Measurements from ENCODE around the gene ZNF789. TPM values are rescaled to one million over a fixed set of nuclear protein-coding genes. Genes with fewer than 3 reads are reported as not detected.
A peak's percentile ranks its signal among the peaks of the same experiment; 100 is the strongest.

ZNF789 gene
- total and polyA plus RNA-seq, 10 of the 15 experiments (the other 5 are each of a cell fraction or from before 2014, with no cell fraction given): 5.6 to 44.6 (median 21.3) TPM

DNA sequence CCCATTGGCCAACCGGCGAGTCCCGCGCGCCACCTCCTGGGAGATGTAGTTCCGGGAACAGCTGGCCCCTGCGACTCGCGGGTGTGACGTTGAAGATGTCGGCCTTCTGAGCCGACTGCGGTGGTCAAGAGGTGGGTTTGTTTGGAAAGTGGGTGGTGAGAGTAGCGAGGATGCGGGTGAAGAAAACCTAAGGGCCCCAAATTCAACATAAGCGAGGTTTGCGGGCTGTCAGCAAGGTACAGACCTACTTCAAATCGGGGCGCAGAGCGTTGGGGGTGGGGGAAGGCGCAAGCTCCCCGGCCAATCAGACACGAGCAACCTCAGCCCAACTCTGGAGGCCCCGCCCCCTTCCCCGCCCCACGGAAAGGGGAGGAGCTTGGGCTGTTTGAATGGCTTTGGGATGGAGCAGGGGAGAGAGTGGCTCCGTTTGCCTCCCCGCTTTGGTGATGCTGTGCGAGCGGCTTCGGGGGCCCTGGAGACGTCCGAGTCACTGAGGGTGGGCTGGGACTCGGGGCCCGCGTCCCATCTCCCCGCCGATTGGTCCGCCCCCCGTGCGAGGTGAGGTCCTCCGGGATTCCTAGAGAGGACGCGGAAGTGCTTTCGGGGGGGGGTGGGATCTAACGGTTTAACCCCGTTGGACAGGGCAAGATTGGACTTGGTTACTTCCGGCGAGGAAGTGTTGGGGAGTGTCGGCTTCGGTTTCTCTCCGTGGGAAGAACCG, 32.1 kb downstream of the ZNF789 start, which contains the start of gene ZKSCAN5 (continued):
- peak; percentile 34; the same call in 1 of the 2 replicates for TF ChIP-seq BRCA1 (IDR thresholded peaks at IDR 0.05; ENCODE audit: low read depth, low read length)
- TF ChIP-seq, protein P1, sequence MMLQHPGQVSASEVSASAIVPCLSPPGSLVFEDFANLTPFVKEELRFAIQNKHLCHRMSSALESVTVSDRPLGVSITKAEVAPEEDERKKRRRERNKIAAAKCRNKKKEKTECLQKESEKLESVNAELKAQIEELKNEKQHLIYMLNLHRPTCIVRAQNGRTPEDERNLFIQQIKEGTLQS (IDR thresholded peaks at IDR 0.05; ENCODE audit: borderline replicate concordance, extremely low read depth, low read depth, low read length): no peak
- TF ChIP-seq, protein P2, sequence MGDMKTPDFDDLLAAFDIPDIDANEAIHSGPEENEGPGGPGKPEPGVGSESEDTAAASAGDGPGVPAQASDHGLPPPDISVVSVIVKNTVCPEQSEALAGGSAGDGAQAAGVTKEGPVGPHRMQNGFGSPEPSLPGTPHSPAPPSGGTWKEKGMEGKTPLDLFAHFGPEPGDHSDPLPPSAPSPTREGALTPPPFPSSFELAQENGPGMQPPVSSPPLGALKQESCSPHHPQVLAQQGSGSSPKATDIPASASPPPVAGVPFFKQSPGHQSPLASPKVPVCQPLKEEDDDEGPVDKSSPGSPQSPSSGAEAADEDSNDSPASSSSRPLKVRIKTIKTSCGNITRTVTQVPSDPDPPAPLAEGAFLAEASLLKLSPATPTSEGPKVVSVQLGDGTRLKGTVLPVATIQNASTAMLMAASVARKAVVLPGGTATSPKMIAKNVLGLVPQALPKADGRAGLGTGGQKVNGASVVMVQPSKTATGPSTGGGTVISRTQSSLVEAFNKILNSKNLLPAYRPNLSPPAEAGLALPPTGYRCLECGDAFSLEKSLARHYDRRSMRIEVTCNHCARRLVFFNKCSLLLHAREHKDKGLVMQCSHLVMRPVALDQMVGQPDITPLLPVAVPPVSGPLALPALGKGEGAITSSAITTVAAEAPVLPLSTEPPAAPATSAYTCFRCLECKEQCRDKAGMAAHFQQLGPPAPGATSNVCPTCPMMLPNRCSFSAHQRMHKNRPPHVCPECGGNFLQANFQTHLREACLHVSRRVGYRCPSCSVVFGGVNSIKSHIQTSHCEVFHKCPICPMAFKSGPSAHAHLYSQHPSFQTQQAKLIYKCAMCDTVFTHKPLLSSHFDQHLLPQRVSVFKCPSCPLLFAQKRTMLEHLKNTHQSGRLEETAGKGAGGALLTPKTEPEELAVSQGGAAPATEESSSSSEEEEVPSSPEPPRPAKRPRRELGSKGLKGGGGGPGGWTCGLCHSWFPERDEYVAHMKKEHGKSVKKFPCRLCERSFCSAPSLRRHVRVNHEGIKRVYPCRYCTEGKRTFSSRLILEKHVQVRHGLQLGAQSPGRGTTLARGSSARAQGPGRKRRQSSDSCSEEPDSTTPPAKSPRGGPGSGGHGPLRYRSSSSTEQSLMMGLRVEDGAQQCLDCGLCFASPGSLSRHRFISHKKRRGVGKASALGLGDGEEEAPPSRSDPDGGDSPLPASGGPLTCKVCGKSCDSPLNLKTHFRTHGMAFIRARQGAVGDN (IDR thresholded peaks at IDR 0.05): no peak
- TF ChIP-seq CBFB (IDR thresholded peaks at IDR 0.05; ENCODE audit: low read depth): peak; percentile 67; the same call in 1 of the 2 replicates
- no peak; the same call in 1 of the 2 replicates for TF ChIP-seq ZNF592 (IDR thresholded peaks at IDR 0.05)
- TF ChIP-seq TCF7 (IDR thresholded peaks at IDR 0.05; ENCODE audit: borderline replicate concordance): no peak
- no peak for TF ChIP-seq SMC3 (IDR thresholded peaks at IDR 0.05; ENCODE audit: borderline replicate concordance, low read length)
- TF ChIP-seq MEF2A (IDR thresholded peaks at IDR 0.05; ENCODE audit: insufficient read depth, low read depth, low read length): 0 out of 2 replicates have a peak, but pooled peaks have one; percentile 19
- TF ChIP-seq TCF12 (IDR thresholded peaks at IDR 0.05; ENCODE audit: low read depth, low read length): peak; percentile 81
- no peak for TF ChIP-seq FOS (IDR thresholded peaks at IDR 0.05; ENCODE audit: borderline replicate concordance, extremely low read depth, insufficient read length)
- TF ChIP-seq TAF1 (IDR thresholded peaks at IDR 0.05; ENCODE audit: borderline replicate concordance, low read depth, low read length): peak; percentile 98
- peak; percentile 83 for TF ChIP-seq NFYB (IDR thresholded peaks at IDR 0.05; ENCODE audit: insufficient read depth, low read depth, low read length)
- peak; percentile 87 for TF ChIP-seq CREB1 (IDR thresholded peaks at IDR 0.05; ENCODE audit: low read depth)
- TF ChIP-seq POLR2AphosphoS2 (IDR thresholded peaks at IDR 0.05; ENCODE audit: low read depth, low read length): peak; percentile 62
- TF ChIP-seq BMI1 (IDR thresholded peaks at IDR 0.05; ENCODE audit: borderline replicate concordance): no peak
- peak; percentile 83 for TF ChIP-seq IKZF1 (conservative IDR thresholded peaks at IDR 0.05)
- TF ChIP-seq SMAD1 (IDR thresholded peaks at IDR 0.05; ENCODE audit: low read depth, partially characterized antibody): peak; percentile 84
- TF ChIP-seq SMARCA5 (IDR thresholded peaks at IDR 0.05): no peak
- TF ChIP-seq TCF3 (IDR thresholded peaks at IDR 0.05; ENCODE audit: borderline replicate concordance, insufficient read depth, low read depth, low read length): peak; percentile 93
- TF ChIP-seq USF1 (IDR thresholded peaks at IDR 0.05; ENCODE audit: borderline replicate concordance, extremely low read length, insufficient read depth, low read depth, low read length): no peak
